ENCODE results near the gene THAP4.

GRCh38 chr2:241577413-241578122 is 59.4 kb downstream of the THAP4 start:
- TF ChIP-seq, protein P1, sequence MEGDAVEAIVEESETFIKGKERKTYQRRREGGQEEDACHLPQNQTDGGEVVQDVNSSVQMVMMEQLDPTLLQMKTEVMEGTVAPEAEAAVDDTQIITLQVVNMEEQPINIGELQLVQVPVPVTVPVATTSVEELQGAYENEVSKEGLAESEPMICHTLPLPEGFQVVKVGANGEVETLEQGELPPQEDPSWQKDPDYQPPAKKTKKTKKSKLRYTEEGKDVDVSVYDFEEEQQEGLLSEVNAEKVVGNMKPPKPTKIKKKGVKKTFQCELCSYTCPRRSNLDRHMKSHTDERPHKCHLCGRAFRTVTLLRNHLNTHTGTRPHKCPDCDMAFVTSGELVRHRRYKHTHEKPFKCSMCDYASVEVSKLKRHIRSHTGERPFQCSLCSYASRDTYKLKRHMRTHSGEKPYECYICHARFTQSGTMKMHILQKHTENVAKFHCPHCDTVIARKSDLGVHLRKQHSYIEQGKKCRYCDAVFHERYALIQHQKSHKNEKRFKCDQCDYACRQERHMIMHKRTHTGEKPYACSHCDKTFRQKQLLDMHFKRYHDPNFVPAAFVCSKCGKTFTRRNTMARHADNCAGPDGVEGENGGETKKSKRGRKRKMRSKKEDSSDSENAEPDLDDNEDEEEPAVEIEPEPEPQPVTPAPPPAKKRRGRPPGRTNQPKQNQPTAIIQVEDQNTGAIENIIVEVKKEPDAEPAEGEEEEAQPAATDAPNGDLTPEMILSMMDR (conservative IDR thresholded peaks at IDR 0.05; ENCODE audit: low read depth, low read length): no peak
- TF ChIP-seq POLR2A (IDR thresholded peaks at IDR 0.05; ENCODE audit: low read depth, low read length): no peak
- no peak for TF ChIP-seq USF2 (IDR thresholded peaks at IDR 0.05; ENCODE audit: low read depth, low read length)
